Right renal pelvis (tissue), 4 donors: ENCODE measurements around the gene PHF21A. TPM values are rescaled to one million over a fixed set of nuclear protein-coding genes. Genes with fewer than 3 reads are reported as not detected.
"Not testable (repeated sequence)": the region's sequence is repeated elsewhere in the genome, so short reads cannot be mapped to it uniquely, and the experiment has no call there.

Source experiments
- DNase-seq, 4 donors: peaks; one replicate each; pipeline ENCODE4 v3.0.0-alpha.2; 2013; ENCODE audit warnings: low read depth in 4 of 4, low spot score in 3 of 4, missing footprints in 1 of 4
- polyA plus RNA-seq, 4 donors: library from polyadenylated mRNA; unstranded; fragments of 120-200 nt; gene quantifications; one replicate each; pipeline ENCODE4 v1.2.1, GENCODE V29; 2013; ENCODE audit not compliant: insufficient read length in 4 of 4

PHF21A gene
- polyA plus RNA-seq, 4 donors = 41.5 to 52.2 (median 49.9) TPM

DNA sequence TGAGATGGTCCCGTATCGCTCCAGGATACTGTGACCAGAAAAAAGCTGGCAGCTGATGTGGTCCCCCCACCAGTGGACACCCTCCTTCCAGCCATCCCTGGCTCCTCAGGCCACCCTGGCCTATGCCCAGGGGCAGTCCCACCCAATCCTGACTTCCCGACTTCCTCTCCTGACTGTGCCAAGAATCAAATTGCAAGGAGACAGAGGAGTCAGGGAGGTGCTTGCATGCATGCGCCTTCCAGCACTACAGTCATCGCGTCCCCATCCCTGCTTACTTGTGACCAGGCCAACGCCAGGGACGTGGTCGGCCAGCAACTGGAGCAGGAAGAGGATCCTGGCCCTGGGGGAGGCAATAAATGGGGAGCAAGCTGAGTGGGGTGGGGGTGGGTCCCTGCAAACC lies 210.6 kb downstream of the PHF21A start:
- no peak for DNase-seq

DNA sequence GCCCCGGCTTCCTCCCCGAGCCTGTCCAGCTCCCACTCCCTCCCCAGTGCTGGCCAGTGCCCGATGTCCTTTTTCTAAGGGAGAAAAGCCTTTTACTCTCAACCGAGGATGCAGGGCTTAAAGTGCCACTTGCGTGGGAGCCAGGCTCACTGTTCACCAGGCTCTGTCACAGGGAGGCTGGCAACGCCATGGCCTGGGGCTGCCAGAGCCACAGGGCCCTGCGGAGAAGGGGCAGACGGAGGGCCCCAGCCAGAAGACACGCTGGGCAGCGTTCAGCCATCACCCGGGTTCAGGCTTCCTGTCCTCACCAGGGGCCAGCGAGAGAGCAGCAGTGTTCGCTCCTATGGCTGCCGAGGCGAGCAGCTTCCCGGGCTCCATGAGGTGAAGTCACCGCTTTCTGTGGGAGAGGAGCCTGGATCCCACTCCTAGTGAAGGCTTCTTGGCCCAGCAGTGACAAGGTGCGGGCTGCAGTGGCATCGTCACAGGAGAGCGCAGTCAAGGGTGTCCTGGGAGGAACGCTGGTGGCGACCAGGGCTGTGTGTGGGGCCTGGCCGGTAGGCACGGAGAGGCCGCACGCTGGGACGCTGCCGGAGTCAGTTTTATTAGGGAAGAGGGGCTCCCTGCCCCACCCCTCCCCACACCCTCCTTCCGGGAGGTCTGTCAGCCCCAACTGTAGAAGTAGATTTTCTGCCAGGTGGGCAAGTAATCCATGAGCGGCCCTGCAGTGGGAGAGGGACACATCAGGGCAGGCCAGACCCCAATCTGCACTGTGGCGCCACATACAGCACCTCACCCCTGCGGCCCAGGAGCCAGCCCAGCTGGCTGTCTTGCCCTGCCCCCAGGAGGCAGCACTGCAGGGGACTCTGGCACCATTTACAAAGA lies 211.4 kb downstream of the PHF21A start:
- no peak for DNase-seq

DNA sequence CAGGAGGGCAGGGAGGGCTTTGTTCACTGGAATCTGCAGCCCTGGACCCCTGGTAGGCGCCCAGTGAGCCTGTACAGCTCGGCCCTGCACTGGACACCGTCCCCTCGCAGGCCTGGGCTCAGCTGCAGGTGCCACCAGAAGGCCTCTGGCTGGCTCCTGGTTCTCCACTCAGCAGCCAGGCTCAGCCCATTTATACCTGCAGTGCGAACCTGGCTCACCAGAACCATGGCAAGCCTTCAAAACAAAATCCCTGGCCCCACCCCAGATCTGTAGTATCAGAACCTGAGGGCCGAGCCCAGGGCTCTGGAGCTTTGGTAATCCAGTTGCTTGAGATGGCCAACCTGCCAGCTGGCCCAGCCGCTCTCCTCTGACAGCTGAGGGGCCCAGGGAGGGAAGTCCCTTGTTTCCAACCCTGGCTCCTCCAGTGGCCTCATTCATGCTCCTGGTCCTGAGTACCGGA lies 213.3 kb downstream of the PHF21A start:
- DNase-seq = no peak

DNA sequence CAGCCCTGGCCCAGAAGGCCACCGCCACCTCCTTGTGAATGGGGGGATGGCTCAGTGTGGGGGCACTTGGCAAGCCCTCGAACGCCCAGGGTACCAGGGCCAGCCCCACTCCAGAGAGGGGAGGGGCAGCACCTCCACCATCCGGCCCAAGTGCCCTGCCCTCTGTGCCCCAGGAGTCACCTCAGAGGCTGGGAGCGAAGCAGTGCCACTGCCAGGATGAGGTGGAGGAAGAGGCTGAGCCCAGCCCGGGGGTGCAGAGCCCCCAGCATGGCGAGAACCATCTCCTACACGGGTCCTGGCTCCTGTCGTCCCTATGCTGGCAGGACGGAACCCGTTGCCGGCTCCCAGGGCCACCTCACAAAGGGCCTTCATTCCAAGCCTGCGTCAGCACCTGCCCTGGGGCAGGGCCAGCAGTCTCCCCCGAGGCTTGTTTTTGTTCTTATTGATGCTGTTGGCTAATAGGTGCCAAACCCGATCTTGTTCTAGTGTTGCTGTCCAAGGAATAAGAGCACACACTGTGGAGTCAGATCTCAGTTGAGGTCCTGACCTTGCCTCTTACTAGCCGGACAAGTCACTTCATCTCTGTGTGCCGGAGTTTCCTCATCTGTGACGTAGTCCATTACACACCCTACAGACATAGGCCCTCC lies 214.2 kb downstream of the PHF21A start, which contains the start of gene FREY1:
FREY1 (minus strand) TSS at position 307 of the 647 bp plus-strand sequence; CDS start at position 281, 26 bp downstream.
- DNase-seq = no peak

DNA sequence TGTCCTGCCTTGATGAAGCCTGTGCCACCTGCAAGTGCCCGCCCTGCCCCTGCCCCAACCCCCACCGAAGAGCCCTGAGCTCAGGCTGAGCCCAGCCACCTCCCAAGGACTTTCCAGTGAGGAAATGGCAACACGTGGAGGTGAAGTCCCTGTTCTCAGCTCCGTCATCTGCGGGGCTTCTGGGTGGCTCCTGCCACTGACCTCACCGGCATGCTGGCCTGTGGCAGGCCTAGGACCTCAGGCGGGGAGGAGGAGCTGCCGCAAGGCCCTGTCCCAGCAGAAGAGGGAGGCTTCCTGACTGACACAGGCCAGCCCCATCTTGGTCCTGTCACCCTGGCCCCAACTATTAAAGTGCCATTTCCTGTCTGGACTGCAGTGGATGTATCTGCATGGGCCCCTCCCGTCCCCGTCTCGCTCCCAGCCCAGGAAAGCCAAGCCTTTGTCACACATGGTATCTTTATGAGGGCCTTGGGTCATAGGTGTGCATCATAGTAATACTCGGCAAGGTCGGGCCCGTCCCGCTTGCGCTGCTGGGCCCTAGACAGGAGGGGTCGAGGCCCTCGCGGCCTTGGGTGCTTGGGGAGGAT lies 215.1 kb downstream of the PHF21A start:
- no peak for DNase-seq

DNA sequence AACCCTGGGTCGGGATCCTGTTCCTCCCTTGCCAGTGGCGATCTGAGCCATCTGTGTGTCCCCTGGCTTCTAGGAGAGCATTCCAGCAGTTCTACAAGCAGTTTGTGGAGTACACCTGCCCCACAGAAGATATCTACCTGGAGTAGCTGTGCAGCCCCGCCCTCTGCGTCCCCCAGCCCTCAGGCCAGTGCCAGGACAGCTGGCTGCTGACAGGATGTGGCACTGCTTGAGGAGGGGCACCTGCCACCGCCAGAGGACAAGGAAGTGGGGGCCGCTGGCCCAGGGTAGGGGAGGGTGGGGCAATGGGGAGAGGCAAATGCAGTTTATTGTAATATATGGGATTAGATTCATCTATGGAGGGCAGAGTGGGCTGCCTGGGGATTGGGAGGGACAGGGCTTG lies 215.7 kb downstream of the PHF21A start:
- DNase-seq = not testable (repeated sequence)

DNA sequence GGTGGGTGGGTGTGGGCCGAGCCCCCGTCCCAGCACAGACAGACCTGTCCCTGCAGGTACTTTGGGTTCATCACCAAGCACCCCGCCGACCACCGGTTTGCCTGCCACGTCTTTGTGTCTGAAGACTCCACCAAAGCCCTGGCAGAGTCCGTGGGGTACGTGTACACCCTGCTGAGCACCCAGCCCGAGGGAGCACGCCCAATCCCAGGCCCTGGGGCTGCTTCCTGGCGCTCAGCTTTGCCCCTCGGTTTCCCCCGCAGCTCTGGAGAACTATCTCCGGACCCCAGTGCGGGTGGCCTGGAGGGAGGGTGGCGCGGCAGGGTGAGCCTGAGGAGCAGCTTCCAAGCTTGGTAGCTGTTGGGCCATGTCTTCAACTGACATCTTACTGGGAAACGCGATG lies 216.2 kb downstream of the PHF21A start:
- DNase-seq = no peak

DNA sequence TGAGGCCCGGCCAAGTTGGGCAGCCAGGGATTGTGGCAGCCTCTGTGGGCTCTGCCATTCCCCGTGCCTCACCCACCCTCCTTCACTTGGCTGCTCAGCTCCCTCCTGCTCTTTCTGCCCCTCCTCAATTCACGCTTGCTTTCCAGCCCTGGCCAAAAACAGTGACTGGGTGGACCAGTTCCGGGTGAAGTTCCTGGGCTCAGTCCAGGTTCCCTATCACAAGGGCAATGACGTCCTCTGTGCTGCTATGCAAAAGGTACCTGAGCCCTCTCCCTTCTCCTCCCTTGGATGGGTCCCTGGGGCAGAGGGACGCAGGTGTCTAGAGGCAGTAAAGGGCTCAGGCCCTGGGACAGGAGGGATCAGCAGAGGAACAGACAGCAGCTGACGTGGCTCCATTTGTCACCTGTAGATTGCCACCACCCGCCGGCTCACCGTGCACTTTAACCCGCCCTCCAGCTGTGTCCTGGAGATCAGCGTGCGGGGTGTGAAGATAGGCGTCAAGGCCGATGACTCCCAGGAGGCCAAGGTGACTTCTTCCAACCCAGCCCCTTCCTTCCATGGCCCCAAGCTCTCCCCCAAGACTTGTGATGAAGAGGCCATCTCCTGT lies 216.8 kb downstream of the PHF21A start:
- no peak for DNase-seq

DNA sequence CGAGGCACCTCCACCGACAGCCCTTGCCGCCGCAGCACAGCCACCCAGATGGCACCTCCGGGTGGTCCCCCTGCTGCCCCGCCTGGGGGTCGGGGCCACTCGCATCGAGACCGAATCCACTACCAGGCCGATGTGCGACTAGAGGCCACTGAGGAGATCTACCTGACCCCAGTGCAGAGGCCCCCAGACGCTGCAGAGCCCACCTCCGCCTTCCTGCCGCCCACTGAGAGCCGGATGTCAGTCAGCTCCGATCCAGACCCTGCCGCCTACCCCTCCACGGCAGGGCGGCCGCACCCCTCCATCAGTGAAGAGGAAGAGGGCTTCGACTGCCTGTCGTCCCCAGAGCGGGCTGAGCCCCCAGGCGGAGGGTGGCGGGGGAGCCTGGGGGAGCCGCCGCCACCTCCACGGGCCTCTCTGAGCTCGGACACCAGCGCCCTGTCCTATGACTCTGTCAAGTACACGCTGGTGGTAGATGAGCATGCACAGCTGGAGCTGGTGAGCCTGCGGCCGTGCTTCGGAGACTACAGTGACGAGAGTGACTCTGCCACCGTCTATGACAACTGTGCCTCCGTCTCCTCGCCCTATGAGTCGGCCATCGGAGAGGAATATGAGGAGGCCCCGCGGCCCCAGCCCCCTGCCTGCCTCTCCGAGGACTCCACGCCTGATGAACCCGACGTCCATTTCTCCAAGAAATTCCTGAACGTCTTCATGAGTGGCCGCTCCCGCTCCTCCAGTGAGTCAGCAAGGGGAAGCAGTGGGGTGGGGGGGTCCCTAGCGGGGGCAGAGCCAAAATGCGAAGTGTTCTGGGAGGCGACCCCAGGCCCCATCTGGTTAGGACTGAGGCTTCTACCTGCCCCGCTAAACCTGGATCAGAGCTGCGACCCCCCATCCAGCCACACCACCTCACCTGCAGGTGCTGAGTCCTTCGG lies 218.5 kb downstream of the PHF21A start:
- DNase-seq = no peak

DNA sequence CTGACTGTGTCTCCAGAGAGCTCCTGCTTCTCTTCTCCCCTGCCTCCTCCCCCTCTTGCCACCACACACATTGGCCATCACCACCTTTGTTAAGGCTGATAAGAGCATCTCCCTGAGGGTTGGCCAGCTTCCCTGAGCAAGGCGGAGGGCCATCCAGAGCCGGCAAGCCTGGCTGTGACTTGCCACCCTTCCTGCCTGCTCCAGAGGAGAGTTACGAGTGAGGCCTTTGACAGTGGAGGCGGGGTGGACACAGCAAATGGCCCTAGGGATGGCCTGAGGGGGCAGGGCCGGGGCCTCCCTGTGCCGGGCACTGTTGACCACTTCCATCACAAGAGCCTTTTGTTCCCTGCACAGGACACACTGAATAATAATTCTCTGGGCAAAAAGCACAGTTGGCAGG lies 219.6 kb downstream of the PHF21A start:
- no peak for DNase-seq

DNA sequence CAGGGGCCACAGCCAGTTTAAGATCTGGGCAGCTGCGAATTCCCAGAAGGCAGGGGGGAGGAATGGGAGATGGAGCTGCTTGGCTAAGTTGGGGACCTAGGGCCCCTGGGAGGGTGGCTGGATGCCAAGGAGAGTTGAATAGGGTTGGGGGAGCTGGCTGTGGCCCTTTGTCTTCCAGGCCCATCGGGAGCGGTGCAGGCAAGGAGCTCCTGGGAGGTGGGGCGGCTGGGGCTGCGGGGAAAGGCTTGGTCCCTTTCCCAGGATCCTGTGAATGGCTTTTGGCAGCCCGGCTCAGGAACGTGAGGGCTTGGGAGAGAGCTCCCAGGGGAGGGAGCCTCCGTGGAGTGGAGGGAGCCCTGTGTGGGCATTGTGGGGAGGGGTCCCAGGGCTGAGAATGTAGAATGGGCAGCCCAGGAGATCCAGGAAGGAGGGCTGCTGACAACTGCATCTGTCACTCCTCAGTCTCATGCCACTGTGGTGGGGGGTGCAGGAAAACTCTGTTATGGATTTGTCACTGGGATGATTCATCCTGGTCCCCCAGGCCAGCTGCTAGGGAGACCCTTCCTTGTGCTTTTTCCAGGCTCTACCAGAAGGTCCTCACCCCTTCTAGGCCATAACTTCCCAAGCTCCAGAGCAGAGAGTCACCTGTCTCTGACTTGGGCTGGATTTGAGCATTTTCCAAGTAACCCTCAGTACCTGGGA lies 220.2 kb downstream of the PHF21A start:
- DNase-seq = no peak

DNA sequence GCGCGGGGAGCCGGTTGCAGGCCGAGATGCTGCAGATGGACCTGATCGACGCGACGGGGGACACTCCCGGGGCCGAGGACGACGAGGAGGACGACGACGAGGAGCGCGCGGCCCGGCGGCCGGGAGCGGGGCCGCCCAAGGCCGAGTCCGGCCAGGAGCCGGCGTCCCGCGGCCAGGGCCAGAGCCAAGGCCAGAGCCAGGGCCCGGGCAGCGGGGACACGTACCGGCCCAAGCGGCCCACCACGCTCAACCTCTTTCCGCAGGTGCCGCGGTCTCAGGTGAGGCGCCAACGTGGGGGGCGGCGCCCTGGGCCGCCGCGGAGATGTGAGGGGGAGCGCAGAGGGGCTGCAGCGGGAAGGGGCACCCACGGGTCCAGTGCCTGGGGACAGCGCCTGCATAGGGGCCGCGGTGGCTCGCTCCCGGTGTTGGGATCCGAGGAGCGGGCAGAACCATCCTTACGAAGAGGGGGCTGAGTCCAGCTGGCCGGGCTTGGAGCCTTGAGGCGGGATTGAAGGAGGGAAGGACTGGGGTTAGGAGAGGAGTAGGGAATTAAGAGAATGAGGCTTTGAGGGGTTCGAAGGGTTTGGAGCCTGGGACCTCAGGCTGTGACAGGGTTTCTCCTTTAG lies 221.0 kb downstream of the PHF21A start:
- DNase-seq = not testable (repeated sequence)

DNA sequence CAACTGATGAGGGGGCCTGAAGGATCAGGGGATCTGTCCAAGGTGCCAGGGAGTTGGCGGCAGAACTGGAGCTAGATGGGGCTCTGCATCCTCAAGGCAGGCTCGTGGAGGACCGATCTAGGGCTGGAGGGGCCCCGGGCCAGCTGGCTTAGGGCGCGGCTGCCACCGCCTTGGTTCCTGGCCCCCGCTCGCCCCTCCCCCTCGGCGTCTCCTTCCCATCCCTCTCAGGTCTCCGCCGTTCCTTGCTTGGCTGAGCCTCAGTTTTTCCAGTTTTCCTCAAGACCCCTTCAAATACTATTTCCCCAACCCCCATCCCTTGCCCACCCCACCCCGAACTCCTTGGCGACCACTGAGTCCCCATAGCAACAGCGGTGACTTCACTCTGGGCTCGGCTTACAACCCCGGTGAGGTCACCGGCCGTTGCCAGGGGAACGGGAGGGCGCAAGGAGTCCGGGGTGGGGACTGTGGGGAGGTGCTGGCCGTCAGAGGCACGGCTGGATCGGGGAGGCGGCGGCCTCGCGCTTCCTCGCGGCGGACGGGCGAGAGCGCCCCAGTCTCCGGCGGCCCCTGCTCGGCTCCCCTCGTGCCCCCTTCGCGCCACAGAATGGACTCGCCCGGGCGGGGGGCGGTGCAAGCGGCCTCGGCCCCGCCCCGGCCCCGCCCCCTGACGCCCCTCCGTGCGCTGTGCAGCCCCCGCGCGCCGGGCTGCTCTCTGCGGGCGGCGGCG lies 221.6 kb downstream of the PHF21A start:
- peak in 3 of 4 donors; percentile 79 to 83 (median 83) for DNase-seq

DNA sequence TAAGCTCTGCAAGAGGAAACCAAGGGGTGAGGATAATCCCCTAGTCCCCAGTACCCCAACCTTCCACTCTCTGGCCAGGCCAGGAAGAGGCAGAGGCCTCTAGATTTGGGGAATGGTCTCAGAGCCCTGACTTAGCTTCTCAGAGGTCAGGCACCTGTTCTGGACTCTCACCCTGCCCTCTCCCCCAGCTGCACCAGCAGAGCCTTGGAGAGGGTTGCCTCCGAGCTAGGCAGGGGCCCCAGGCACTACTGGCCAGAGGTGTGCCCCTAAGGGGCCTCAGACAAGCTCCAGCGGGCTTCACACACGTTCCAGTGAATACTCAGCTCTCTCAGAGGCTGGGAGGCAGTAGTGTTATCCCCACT lies 222.2 kb downstream of the PHF21A start:
- no peak for DNase-seq

DNA sequence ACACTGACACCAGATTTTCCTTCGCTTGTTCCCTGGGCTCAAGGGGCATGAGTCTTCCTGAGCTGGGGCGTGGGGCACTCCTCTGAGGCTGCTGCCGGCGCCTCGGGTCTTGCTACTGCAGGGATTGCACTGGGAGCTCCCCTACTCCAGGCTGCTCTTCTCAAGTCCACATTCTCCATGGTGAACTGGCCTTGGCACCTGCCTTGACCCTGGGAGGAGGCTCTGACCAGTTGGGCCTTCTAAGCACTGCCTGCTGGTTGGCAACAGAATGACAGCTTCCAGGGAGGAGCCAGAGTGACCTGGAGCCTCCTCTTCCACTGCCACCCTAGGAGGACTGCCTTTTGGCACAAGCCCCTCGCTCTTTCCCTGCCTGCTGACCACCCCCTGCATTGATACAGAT lies 223.7 kb downstream of the PHF21A start:
- no peak for DNase-seq

DNA sequence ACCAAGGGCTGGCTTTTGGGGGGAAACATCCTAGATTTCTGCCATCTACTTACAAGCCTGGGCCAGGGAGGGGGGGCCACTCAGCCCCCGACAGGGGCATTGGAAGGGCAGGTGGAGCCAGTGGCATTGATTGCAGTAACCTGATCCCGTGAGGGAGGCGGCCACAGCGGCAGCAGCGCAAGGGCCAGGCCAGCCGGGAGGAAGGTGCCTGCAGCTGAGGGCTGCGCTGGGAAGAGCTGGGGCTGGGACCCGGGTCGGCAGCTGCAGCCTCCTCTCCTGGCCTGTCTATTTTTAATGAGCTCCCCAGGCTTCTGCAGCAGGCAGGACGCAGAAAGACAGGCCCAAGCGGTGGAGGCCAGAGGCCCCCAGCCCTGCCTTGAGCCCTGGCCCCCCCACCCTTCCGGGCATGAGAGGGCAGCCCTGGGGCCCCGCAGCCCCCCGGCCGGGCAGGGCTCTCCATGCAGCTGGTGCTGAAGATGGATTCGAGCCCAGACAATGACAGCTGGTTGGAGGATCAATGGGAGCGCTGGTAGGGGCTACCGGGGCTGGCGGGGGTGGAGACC lies 224.8 kb downstream of the PHF21A start:
- peak in 1 of 4 donors; percentile 65 for DNase-seq

DNA sequence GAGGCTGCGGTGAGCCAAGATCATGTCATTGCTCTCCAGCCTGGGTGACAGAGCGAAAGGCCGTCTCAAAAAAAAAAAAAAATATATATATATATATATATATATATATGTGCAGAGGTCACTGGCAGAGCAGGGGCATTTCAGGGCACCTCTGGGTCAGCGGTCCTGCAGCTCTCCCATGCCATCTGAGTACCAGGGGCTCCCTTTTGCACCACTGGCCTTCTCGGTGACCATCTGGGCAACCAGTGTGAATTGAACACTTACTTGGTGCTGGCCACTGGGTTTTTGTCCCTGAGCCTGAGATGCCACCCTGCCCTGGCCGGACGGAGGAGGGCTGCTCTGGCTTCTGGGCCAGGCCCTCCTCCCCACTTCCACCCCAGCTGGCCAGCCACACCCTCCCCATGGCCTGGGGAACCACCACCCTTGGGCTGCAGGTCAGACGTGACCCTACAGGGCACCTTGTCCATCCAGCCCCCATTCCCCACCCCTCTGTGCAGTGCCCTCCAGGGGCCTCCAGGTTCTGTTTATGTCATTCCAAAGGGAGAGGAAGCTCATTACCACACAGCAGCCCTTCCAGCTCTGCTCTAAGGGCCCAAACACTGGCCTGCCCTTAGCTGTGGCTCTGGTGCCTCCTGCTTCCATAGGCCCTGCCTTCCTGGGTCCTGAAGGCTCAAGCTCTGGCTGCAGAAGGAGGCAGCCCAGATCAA lies 225.5 kb downstream of the PHF21A start:
- no peak for DNase-seq
